ENCODE measurements around the gene FAU. TPM values are rescaled to one million over a fixed set of nuclear protein-coding genes. Genes with fewer than 3 reads are reported as not detected.

The FAU gene
- polyA plus RNA-seq, 2 of the 4 experiments (the other 2 are of a cell fraction), result 591 to 878 TPM

GRCh38 chr11:65169164-65169641 is 47.3 kb upstream of the FAU start:
- Histone ChIP-seq H3K9me3 (no peaks in the 10 kb centered on the region), H3K4me1 (0 out of 3 replicates have a peak, but pooled peaks cover 4% of the 10 kb centered on the region), H3K4me2 (no peak overlapping the region), H3K27ac (no peak overlapping the region), H3K4me3 (no peak overlapping the region)
- DNase-seq (ENCODE audit: low read depth in 1 of 2, low spot score in 1 of 2) (no peak), FAIRE-seq (no peak), ATAC-seq (peak in 1 of 2 experiments; percentile 18; a peak in 3 of 6 replicates)
- TF ChIP-seq EHF (CRISPR knock-in tag; IDR thresholded peaks at IDR 0.05), result no peak
- no peak for TF ChIP-seq RARB (CRISPR knock-in tag; IDR thresholded peaks at IDR 0.05)
- TF ChIP-seq ESRRA (IDR thresholded peaks at IDR 0.05; ENCODE audit: borderline replicate concordance, low read length), result no peak
- TF ChIP-seq MAZ (IDR thresholded peaks at IDR 0.05; ENCODE audit: borderline replicate concordance, low read depth, low read length), result no peak
- no peak for TF ChIP-seq RNF2 (IDR thresholded peaks at IDR 0.05; ENCODE audit: borderline replicate concordance, low read depth)
- TF ChIP-seq, protein P1, sequence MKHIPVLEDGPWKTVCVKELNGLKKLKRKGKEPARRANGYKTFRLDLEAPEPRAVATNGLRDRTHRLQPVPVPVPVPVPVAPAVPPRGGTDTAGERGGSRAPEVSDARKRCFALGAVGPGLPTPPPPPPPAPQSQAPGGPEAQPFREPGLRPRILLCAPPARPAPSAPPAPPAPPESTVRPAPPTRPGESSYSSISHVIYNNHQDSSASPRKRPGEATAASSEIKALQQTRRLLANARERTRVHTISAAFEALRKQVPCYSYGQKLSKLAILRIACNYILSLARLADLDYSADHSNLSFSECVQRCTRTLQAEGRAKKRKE (CRISPR knock-in tag; IDR thresholded peaks at IDR 0.05; ENCODE audit: low read depth), result no peak
- no peak for TF ChIP-seq E2F6 (IDR thresholded peaks at IDR 0.05; ENCODE audit: borderline replicate concordance, low read depth)
- TF ChIP-seq FOXS1 (CRISPR knock-in tag; IDR thresholded peaks at IDR 0.05), result no peak
- TF ChIP-seq ZNF302 (CRISPR knock-in tag; IDR thresholded peaks at IDR 0.05), result no peak
- TF ChIP-seq, protein P2, sequence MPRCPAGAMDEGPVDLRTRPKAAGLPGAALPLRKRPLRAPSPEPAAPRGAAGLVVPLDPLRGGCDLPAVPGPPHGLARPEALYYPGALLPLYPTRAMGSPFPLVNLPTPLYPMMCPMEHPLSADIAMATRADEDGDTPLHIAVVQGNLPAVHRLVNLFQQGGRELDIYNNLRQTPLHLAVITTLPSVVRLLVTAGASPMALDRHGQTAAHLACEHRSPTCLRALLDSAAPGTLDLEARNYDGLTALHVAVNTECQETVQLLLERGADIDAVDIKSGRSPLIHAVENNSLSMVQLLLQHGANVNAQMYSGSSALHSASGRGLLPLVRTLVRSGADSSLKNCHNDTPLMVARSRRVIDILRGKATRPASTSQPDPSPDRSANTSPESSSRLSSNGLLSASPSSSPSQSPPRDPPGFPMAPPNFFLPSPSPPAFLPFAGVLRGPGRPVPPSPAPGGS (IDR thresholded peaks at IDR 0.05), result no peak
- TF ChIP-seq POLR2AphosphoS2 (conservative IDR thresholded peaks at IDR 0.05; ENCODE audit: low read length), result no peak
- TF ChIP-seq SREBF2 (IDR thresholded peaks at IDR 0.05), result no peak
- TF ChIP-seq FOSB (CRISPR knock-in tag; IDR thresholded peaks at IDR 0.05), result no peak
- CTCF ChIA-PET, result interaction anchor here (1.2 to 2.7 kb wide), 3 partner anchors 12 to 160 kb away, joined by 3 to 15 read pairs (median 4); partner anchors contain the start of gene CAPN1
- WGBS (ENCODE audit: missing lambda C conversion rate), result 85% methylated on average over 9 of the region's 11 CpGs
- POLR2A ChIA-PET, result no interaction called here

DNA sequence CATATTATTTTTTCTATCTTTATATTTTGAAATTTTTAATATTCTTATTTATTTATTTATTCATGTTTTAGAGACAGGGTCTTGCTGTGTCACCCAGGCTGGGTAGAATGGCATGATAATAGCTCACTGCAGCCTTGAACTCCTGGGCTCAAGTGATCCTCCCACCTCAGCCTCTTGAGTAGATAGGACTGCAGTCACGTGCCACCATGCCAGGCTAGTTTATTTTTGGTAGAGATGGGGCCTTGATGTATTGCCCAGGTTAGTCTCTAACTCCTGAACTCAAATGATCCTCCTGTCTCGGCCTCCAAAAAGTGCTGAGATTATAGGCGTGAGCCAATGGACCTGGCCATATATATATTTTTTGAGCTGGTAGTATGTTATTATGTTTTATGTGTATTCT is 45.7 kb upstream of the FAU start:
- TF ChIP-seq RFX5 (IDR thresholded peaks at IDR 0.05), result no peak
- TF ChIP-seq FOXS1 (CRISPR knock-in tag; IDR thresholded peaks at IDR 0.05), result no peak
- no peak for TF ChIP-seq MYC (IDR thresholded peaks at IDR 0.05; ENCODE audit: borderline replicate concordance, low read length)
- no peak for TF ChIP-seq CBX8 (IDR thresholded peaks at IDR 0.05)
- TF ChIP-seq, protein P3, sequence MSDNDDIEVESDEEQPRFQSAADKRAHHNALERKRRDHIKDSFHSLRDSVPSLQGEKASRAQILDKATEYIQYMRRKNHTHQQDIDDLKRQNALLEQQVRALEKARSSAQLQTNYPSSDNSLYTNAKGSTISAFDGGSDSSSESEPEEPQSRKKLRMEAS (IDR thresholded peaks at IDR 0.05), result no peak
- TF ChIP-seq KDM5A (IDR thresholded peaks at IDR 0.05), result no peak
- TF ChIP-seq NR3C1 (IDR thresholded peaks at IDR 0.05), result no peak
- TF ChIP-seq FOSB (CRISPR knock-in tag; IDR thresholded peaks at IDR 0.05), result no peak
- TF ChIP-seq ZC3H11A (IDR thresholded peaks at IDR 0.05), result no peak
- no peaks in the 10 kb centered on the region for H3K9me3 ChIP-seq
- 0 out of 3 replicates have a peak, but pooled peaks cover 4% of the 10 kb centered on the region for H3K4me1 ChIP-seq
- ATAC-seq (no peak), FAIRE-seq (no peak), DNase-seq (ENCODE audit: low read depth in 1 of 2, low spot score in 1 of 2) (no peak)
- POLR2A ChIA-PET, result no interaction called here
- no peak overlapping the region for H3K4me3 ChIP-seq
- CTCF ChIA-PET, result interaction anchor here (0.7 to 1.5 kb wide), 2 partner anchors 59 to 162 kb away, joined by 3 to 4 read pairs; no protein-coding TSS in a partner anchor
- no peak overlapping the region for H3K27ac ChIP-seq
- no peak overlapping the region for H3K4me2 ChIP-seq
- 83% methylated on average over 3 of the region's 3 CpGs for WGBS (ENCODE audit: missing lambda C conversion rate)

DNA sequence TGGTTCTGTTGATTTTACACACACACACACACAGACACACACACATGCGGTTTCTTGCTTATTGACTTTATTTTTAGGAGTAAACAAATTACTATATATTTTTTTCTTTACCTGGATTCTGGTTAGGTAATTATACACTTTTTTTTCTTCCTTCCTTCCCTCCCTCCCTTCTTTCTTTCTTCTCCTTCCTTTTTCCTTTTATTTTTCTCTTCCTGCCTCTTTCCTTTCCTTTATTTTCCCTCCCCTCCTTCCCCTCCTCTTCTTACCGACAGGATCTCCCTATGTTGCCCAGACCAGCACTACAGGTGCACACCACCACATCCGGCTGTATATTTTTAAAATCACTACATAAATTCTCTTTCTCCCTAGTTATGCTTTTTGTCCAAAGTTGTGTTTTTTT is 45.0 kb upstream of the FAU start:
- Histone ChIP-seq H3K27ac (no peak overlapping the region), H3K4me2 (no peak overlapping the region), H3K4me1 (0 out of 3 replicates have a peak, but pooled peaks cover 4% of the 10 kb centered on the region), H3K4me3 (no peak overlapping the region), H3K9me3 (no peaks in the 10 kb centered on the region)
- POLR2A ChIA-PET, result no interaction called here
- WGBS (ENCODE audit: missing lambda C conversion rate), result 88% methylated on average over 3 of the region's 3 CpGs
- DNase-seq (ENCODE audit: low read depth in 1 of 2, low spot score in 1 of 2) (no peak), FAIRE-seq (no peak), ATAC-seq (no peak)
- TF ChIP-seq HOXA7 (CRISPR knock-in tag; IDR thresholded peaks at IDR 0.05) (no peak), E2F6 (IDR thresholded peaks at IDR 0.05; ENCODE audit: borderline replicate concordance, low read depth) (no peak)
- TF ChIP-seq, protein P4, sequence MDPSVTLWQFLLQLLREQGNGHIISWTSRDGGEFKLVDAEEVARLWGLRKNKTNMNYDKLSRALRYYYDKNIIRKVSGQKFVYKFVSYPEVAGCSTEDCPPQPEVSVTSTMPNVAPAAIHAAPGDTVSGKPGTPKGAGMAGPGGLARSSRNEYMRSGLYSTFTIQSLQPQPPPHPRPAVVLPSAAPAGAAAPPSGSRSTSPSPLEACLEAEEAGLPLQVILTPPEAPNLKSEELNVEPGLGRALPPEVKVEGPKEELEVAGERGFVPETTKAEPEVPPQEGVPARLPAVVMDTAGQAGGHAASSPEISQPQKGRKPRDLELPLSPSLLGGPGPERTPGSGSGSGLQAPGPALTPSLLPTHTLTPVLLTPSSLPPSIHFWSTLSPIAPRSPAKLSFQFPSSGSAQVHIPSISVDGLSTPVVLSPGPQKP (IDR thresholded peaks at IDR 0.05; ENCODE audit: low read depth, low read length), result no peak
- CTCF ChIA-PET, result interaction anchor here (1.3 to 1.5 kb wide), 2 partner anchors 9 to 163 kb away, joined by 3 to 4 read pairs; no protein-coding TSS in a partner anchor

Data from A549 (cell line).